Smooth muscle cell (in vitro differentiated cells): ENCODE measurements around the gene TAF1B. TPM values are rescaled to one million over a fixed set of nuclear protein-coding genes. Genes with fewer than 3 reads are reported as not detected.

ENCODE experiments used
- DNase-seq: peaks from one replicate; lab custom pipeline; 2025; ENCODE audit not compliant: unreplicated experiment; lab: John Stamatoyannopoulos, UW
- H2AFZ ChIP-seq: fragments of 200-600 bp; sonication (generic); 2 replicates; pipeline ENCODE4 v1.6.0; 2016; ENCODE audit warnings: antibody characterized with exemption, low read depth, mild to moderate bottlenecking
- H3F3A ChIP-seq: fragments of 200-600 bp; sonication (generic); 2 replicates; pipeline ENCODE4 v1.6.0; 2017; ENCODE audit warnings: antibody characterized with exemption, low read depth
- H3K27ac ChIP-seq: fragments of 200-600 bp; sonication (generic); 2 replicates; pipeline ENCODE4 v1.5.1; 2016; ENCODE audit warnings: low read depth, mild to moderate bottlenecking
- H3K27me3 ChIP-seq: fragments of 200-600 bp; sonication (generic); 2 replicates; pipeline ENCODE4 v1.6.1; 2016; ENCODE audit warnings: low read depth, mild to moderate bottlenecking
- H3K36me3 ChIP-seq: fragments of 200-600 bp; sonication (generic); 2 replicates; pipeline ENCODE4 v1.5.1; 2016; ENCODE audit warnings: low read depth
- H3K4me1 ChIP-seq: fragments of 200-600 bp; sonication (generic); 2 replicates; pipeline ENCODE4 v1.5.1; 2016; ENCODE audit warnings: low read depth
- H3K4me2 ChIP-seq: fragments of 200-600 bp; sonication (generic); 2 replicates; pipeline ENCODE4 v1.6.0; 2016; ENCODE audit warnings: mild to moderate bottlenecking
- H3K4me3 ChIP-seq: fragments of 200-600 bp; sonication (generic); 2 replicates; pipeline ENCODE4 v1.5.1; 2016; ENCODE audit warnings: mild to moderate bottlenecking
- H3K79me2 ChIP-seq: fragments of 200-600 bp; sonication (generic); 2 replicates; pipeline ENCODE4 v1.6.0; 2016; ENCODE audit warnings: low read depth, mild to moderate bottlenecking
- H3K9ac ChIP-seq: fragments of 200-600 bp; sonication (generic); 2 replicates; pipeline ENCODE4 v1.6.0; 2016; ENCODE audit warnings: low read depth
- H3K9me3 ChIP-seq: fragments of 200-600 bp; sonication (generic); replicated peaks from 2 replicates; pipeline ENCODE4 v1.5.1; 2016; ENCODE audit warnings: low read depth
- H4K20me1 ChIP-seq: fragments of 200-600 bp; sonication (generic); 2 replicates; pipeline ENCODE4 v1.6.0; 2016; ENCODE audit warnings: low read depth
- CTCF ChIP-seq: fragments of 200-600 bp; sonication (generic); IDR thresholded peaks from 2 replicates; pipeline ENCODE4 v1.5.1; 2017; ENCODE audit warnings: borderline replicate concordance, mild to moderate bottlenecking, antibody characterized with exemption; ENCODE audit not compliant: insufficient read depth, poor library complexity, severe bottlenecking
- WGBS: methylation state at CpG from one replicate; pipeline ENCODE4 v1.1.7; 2016; ENCODE audit warnings: low lambda C conversion rate; 5-methylcytosine and 5-hydroxymethylcytosine counted together
- polyA plus RNA-seq: library from polyadenylated mRNA; unstranded; fragments of >200 nt; fragmentation: Nextera tagmentation; extraction: Ambion mirVana; gene quantifications from 2 replicates; pipeline ENCODE4 v1.2.1, GENCODE V29; 2016
- total RNA-seq: library from RNA; depleted of rRNA; stranded (reverse); fragments of >200 nt; gene quantifications from 2 replicates; pipeline ENCODE4 v1.2.3, GENCODE V29; 2014

TAF1B gene
- total and polyA plus RNA-seq, 2 experiments from 2014 or later = 4.5 to 11.2 TPM

- H3K9me3 ChIP-seq = no peaks in the 10 kb centered on the region
- no peaks in the 10 kb centered on the region for H3K27me3 ChIP-seq
- no peak for DNase-seq
- H3F3A ChIP-seq = no peaks in the 10 kb centered on the region
- H3K4me1 ChIP-seq = no peaks in the 10 kb centered on the region
- WGBS = 98% methylated on average over 4 of the region's 4 CpGs
- no peaks in the 10 kb centered on the region for H3K79me2 ChIP-seq
- TF ChIP-seq CTCF = no peak
- H3K4me2 ChIP-seq = no peak overlapping the region
- no peak overlapping the region for H3K27ac ChIP-seq
- H3K36me3 ChIP-seq = no peaks in the 10 kb centered on the region
- H2AFZ ChIP-seq = no peak overlapping the region
- H3K4me3 ChIP-seq = no peak overlapping the region
- H4K20me1 ChIP-seq = no peaks in the 10 kb centered on the region
- H3K9ac ChIP-seq = no peak overlapping the region
Measured at GRCh38 chr2:9815076-9815475, 28.2 kb upstream of the TAF1B start.

DNA sequence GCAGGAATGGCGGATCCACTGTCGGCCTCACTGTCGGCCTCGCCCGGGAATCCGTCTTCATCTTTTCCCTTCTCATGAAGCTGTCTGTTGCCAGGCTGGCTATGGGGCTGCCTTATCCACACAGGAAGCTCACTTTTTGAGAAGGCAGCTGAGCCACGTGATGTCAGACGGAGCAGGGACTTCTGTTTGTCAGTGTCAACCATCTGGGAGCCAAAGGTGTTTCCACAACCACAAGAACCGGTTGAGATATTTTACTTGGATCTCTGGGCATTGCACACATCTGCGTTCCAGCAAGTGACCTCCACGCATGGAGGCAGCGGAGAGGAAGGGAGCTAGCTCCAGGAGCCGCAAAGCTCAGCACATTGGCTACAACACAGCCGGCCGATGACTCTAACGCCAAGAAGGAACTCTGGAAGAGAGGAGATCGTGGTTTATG, 27.4 kb upstream of the TAF1B start:
- Histone ChIP-seq H3K9ac (no peak overlapping the region), H3K9me3 (no peaks in the 10 kb centered on the region), H3K27me3 (no peaks in the 10 kb centered on the region), H3K4me1 (no peaks in the 10 kb centered on the region), H3K27ac (no peak overlapping the region), H3K79me2 (no peaks in the 10 kb centered on the region), H3K4me2 (no peak overlapping the region), H3K36me3 (no peaks in the 10 kb centered on the region), H3K4me3 (no peak overlapping the region), H4K20me1 (no peaks in the 10 kb centered on the region), H3F3A (no peaks in the 10 kb centered on the region), H2AFZ (no peak overlapping the region)
- TF ChIP-seq CTCF = no peak
- no peak for DNase-seq
- 87% methylated on average over 17 of the region's 17 CpGs for WGBS

- no peak for TF ChIP-seq CTCF
Measured at GRCh38 chr2:9818097-9818496, 25.2 kb upstream of the TAF1B start.

DNA sequence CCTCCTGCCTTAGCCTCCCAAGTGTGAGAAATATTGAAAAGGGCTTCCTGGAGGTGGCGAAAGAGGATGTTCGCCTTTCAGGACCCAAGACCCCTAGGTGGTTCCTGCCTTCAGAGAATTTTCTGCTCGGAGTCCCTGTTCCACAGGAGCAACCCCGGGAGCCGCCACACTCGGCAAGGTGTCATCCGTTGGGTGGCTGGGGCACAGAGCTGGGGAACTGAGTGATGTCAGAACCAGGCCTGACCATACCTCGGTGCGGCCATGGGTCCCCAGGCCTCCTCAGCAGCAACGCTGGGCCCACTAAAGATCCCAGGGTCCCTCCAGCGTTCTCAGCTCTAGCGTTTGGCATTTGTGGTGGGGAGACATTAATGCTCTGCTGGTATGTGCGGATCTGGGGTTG, 23.7 kb upstream of the TAF1B start:
- H3K79me2 ChIP-seq = no peaks in the 10 kb centered on the region
- H2AFZ ChIP-seq = no peak overlapping the region
- no peak overlapping the region for H3K4me3 ChIP-seq
- H3F3A ChIP-seq = no peaks in the 10 kb centered on the region
- DNase-seq = no peak
- no peaks in the 10 kb centered on the region for H3K4me1 ChIP-seq
- H4K20me1 ChIP-seq = no peaks in the 10 kb centered on the region
- 97% methylated on average over 13 of the region's 13 CpGs for WGBS
- no peak overlapping the region for H3K4me2 ChIP-seq
- H3K27ac ChIP-seq = no peak overlapping the region
- no peaks in the 10 kb centered on the region for H3K36me3 ChIP-seq
- no peak overlapping the region for H3K9ac ChIP-seq
- TF ChIP-seq CTCF = no peak
- no peaks in the 10 kb centered on the region for H3K27me3 ChIP-seq
- no peaks in the 10 kb centered on the region for H3K9me3 ChIP-seq

More at GRCh38 chr2:9818097-9818496, 25.2 kb upstream of the TAF1B start:
- H3K4me2 ChIP-seq = no peak overlapping the region
- H4K20me1 ChIP-seq = no peaks in the 10 kb centered on the region
- no peaks in the 10 kb centered on the region for H3K9me3 ChIP-seq
- H3K36me3 ChIP-seq = no peaks in the 10 kb centered on the region
- H2AFZ ChIP-seq = no peak overlapping the region
- 90% methylated on average over 2 of the region's 2 CpGs for WGBS
- H3K27me3 ChIP-seq = no peaks in the 10 kb centered on the region
- H3K4me1 ChIP-seq = no peaks in the 10 kb centered on the region
- DNase-seq = no peak
- H3K27ac ChIP-seq = no peak overlapping the region
- no peaks in the 10 kb centered on the region for H3K79me2 ChIP-seq
- no peak overlapping the region for H3K4me3 ChIP-seq
- no peaks in the 10 kb centered on the region for H3F3A ChIP-seq
- no peak overlapping the region for H3K9ac ChIP-seq
